GM19025 (cell line): ENCODE results near the gene IFIT2.
"Not testable (repeated sequence)": the region's sequence is repeated elsewhere in the genome, so short reads cannot be mapped to it uniquely, and the experiment has no call there.

ENCODE experiments used
- ATAC-seq: cut with Tn5 transposase; IDR thresholded peaks from one replicate; pipeline ENCODE4 v1.9.1; 2021; ENCODE audit warnings: mild to moderate bottlenecking, low read depth, moderate library complexity; ENCODE audit not compliant: unreplicated experiment

Gene IFIT2

DNA sequence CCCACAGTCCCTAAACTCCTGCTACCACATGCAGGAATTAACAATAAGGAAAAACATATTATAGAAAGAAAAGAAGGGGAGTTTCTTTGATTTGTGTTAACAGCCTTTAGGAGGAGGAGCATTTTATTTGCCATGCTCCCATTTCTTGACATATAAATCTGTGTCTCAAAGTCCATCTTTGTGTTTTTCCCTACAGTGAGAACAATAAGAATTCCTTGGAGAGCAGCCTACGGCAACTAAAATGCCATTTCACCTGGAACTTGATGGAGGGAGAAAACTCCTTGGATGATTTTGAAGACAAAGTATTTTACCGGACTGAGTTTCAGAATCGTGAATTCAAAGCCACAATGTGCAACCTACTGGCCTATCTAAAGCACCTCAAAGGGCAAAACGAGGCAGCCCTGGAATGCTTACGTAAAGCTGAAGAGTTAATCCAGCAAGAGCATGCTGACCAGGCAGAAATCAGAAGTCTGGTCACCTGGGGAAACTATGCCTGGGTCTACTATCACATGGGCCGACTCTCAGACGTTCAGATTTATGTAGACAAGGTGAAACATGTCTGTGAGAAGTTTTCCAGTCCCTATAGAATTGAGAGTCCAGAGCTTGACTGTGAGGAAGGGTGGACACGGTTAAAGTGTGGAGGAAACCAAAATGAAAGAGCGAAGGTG, 4.1 kb downstream of the IFIT2 start:
- no peak for ATAC-seq

DNA sequence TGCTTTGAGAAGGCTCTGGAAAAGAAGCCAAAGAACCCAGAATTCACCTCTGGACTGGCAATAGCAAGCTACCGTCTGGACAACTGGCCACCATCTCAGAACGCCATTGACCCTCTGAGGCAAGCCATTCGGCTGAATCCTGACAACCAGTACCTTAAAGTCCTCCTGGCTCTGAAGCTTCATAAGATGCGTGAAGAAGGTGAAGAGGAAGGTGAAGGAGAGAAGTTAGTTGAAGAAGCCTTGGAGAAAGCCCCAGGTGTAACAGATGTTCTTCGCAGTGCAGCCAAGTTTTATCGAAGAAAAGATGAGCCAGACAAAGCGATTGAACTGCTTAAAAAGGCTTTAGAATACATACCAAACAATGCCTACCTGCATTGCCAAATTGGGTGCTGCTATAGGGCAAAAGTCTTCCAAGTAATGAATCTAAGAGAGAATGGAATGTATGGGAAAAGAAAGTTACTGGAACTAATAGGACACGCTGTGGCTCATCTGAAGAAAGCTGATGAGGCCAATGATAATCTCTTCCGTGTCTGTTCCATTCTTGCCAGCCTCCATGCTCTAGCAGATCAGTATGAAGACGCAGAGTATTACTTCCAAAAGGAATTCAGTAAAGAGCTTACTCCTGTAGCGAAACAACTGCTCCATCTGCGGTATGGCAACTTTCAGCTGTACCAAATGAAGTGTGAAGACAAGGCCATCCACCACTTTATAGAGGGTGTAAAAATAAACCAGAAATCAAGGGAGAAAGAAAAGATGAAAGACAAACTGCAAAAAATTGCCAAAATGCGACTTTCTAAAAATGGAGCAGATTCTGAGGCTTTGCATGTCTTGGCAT, 4.8 kb downstream of the IFIT2 start:
- ATAC-seq = no peak

DNA sequence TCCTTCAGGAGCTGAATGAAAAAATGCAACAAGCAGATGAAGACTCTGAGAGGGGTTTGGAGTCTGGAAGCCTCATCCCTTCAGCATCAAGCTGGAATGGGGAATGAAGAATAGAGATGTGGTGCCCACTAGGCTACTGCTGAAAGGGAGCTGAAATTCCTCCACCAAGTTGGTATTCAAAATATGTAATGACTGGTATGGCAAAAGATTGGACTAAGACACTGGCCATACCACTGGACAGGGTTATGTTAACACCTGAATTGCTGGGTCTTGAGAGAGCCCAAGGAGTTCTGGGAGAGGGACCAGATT, 5.4 kb downstream of the IFIT2 start:
- no peak for ATAC-seq

DNA sequence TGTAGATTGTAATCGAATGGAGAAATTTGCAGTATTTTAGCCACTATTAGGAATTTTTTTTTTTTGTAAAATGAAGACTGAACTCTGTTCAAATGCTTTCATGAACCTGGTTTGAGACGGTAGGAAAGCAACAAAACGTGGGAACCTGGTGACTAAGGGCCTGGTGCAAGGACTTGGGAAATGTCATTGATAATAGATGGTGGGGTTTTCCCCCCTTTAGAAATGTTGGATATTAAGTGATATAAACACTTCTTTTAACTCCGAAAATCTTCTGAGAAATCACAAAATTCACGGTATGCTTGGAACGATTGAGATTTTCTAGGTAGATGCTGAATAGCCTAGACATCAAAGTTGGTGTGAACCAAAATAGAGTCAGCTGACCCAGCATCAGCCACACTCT, 6.4 kb downstream of the IFIT2 start:
- ATAC-seq = no peak

DNA sequence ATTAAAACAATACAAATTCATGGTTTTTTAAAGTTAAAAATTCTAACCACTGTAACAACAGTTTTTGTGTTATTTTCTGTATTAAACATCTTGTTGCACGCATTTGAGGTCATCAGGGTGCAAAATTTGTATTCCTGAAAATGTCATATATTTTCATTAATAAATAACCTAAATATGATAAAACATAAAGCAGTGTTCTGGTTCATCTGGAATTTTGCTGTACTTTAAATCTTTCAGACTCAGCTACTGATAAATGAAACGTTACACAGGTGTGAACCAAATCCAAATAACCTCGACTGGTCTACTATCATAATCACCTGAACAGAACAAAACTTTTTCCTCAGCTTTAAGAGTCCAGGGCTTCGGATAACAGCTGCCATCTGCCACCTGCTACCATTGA, 6.9 kb downstream of the IFIT2 start:
- no peak for ATAC-seq

DNA sequence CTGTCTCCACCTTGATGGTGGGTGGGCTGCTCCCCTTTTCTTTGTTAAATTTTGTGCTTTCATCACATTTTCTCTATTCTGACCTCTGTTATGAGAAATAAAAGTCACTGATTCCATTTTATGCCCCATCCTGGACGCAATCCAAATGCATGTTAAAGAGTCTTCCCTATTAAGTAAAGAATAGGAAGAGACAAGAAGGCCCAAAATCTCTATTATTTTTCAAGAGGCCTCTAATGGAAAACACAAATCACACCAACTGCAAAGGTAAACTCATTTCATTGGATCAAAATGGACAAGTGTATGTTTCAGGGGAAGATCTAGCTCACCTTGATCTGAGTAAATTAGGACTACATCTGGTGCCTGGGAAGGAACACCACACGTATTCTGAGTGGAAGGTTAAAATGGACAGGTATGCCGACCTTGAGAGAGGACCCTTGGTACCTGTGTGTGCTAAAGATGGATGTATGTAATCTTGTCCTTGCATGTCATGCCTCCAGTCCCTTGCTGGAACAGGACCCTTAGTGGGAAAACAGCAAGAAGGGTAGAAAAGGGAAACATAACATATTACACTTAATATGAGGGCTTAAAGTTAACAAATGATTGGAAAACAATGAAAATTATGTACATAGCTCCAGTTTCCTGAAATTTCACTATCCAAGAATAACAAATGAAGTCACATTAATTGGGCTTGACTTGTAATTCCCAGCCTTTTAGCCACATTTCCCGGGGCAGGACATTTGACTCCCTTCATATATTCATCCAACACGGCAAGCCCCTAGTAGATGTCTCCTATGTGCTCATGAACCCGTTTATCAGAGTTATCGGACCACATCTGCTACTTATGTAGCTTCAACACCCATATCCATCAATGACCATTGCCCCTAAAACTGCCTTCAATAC, 7.6 kb downstream of the IFIT2 start:
- ATAC-seq = no peak

DNA sequence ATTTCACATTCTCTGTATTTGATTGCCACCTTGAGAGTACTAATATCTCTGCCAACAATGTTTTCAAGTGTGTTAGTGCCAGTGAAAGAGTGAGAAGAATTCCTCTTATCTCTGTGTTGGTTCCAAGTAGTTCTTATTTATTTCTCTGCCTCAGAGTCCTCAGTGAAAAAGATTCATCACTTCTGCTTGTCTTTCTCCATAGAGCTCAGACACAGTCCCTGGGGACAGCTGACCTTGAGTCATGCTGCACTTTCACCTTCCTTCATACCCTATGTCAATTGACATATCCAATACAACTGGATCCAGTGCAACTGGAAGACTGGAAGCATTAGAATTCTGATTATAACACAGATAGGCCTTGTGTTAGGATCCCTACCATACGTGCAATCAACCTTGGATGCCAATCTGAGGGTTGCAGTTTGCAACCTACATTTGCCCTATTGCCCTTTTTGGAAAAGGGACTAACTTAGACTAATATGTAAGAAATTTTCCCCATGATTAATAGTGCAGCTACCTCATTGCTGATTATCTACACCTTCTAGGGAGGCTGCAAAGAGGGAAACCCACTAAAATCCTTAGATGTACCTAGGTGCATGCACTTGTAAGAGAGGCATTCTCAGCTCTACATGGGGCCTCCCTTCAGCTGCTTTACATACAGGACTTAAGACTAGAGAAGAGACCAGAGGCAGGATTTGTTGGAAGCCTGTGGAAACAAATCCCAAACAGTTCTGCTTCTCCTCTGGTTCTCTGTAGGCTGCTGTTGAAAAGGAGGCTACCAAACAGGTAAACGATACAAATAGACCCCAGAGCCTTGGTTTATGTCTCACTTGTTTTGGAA, 8.4 kb downstream of the IFIT2 start:
- no peak for ATAC-seq

DNA sequence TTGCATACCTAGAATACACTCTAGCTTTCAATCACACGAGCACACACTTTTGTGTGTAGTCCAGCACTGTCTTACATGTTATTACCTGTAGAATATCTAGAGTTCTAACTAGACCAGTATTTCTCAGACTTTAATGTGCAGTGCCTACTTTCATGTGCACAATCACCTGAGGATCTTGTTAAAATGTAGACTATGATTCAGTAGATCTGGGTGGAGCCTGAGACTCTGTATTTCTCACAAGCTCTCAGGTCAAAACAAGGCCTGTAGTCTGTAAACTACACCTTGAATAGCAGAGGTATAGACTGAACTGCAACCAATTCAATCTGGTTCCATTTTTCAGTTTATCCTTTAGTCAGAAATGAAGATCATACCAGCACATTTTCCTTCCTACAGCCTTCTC, 11.1 kb downstream of the IFIT2 start:
- no peak for ATAC-seq

DNA sequence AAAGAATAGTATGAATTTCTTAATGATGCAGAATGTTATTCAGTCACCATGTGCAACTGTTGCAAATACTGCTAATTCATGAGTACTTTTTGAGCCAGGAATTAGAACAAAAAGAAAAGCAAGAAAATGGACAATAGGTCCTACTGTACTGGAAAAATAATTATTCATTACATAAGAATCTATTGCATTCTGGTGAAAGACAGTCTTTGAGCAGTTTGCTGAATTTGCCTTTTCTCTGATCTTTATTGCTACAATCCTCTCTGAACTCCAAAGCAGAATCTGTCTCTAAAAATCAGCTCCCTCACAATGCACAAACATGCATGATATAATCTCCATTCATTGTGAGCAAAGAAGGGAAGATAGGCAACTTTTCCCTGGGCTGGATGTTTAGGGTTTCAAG, 12.8 kb downstream of the IFIT2 start:
- ATAC-seq = no peak

DNA sequence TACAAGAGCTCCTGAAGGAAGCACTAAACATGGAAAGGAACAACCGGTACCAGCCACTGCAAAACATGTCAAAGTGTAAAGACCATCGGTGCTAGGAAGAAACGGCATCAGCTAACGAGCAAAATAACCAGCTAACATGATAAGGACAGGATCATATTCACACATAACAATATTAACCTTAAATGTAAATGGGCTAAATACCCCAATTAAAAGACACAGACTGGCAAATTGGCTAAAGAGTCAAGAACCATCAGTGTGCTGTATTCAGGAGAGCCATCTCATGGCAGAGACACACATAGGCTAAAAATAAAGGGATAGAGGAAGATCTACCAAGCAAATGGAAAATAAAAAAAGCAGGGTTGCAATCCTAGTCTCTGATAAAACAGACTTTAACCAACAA, 16.2 kb downstream of the IFIT2 start:
- not testable (repeated sequence) for ATAC-seq

DNA sequence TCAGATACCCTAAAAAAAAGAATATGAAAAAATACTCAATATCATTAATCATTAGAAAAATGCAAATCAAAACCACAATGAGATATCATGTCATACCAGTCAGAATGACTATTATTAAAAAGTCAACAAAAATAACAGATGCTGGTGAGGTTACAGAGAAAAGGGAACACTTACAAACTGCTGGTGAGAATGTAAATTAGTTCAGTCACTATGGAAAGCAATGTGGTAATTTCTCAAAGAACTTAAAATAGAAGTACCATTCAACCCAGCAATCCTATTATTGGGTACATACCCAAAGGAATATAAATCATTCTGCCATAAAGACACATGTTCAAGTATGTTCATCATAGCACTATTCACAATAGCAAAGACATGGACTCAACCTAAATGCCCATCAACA, 23.2 kb downstream of the IFIT2 start:
- ATAC-seq = not testable (repeated sequence)

DNA sequence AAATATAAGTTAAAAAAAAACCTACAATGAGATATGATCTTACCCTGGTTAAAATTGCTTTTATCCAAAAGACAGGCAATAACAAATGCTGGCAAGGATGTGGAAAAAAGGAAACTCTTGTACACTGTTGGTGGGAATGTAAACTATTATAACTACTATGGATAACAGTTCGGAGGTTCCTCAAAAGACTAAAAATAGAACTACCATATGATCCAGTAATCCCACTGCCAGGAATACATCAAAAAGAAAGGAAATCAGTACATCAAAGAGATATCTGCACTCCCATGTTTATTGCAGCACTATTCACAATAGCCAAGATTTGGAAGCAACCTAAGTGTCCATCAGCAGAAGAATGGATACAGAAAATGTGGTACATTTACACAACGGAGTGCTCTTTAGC, 24.0 kb downstream of the IFIT2 start:
- not testable (repeated sequence) for ATAC-seq

DNA sequence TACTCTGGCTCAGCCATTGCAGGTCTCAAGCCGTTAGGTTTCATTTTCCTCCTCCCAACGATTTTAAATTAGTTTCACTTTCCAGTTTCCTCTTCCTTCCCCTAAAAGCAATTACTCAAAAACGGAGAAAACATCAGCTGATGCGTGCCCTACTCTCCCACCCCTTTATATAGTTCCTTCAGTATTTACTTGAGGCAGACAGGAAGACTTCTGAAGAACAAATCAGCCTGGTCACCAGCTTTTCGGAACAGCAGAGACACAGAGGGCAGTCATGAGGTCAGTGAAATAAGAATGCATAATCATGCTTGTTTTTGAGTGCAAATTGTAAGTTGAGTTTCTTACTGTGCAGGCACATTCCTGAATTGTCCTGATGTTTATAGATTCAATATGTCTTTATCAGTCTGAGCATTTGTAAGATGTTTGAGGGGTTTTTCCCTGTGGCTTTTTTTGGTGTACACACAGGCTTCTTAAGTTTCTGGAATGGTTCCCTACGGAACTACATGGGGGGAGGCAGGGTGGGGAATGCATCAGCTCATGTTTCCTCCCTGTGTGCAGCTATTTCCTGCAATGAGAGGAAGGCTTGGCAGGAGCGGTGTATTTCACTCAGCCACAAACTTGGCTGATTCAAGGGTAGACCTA, 26.1 kb downstream of the IFIT2 start, which contains the start of gene IFIT3:
Gene IFIT3 (plus strand): TSS at position 195 of the 639 bp plus-strand sequence. CDS start 77 bp downstream, at position 272.
- no peak for ATAC-seq

DNA sequence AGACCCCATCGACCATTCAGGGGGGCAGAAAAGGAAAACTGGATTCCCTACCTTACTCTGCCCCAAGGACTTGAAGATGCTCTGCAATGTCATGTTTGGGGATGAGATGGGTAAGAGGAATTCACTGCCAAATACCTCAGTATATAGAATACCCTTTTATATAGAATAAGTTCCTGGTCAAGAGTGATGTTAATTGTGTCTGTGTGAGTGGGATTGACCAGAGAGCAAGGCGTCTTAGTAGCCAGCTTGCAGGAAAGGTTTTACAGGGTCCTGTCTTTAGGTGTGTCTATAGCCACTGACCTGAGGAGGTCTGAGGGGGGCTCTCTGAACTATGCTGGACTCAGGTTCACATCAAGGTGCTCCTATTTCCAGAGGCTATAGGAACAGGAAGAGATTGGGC, 27.3 kb downstream of the IFIT2 start:
- no peak for ATAC-seq

DNA sequence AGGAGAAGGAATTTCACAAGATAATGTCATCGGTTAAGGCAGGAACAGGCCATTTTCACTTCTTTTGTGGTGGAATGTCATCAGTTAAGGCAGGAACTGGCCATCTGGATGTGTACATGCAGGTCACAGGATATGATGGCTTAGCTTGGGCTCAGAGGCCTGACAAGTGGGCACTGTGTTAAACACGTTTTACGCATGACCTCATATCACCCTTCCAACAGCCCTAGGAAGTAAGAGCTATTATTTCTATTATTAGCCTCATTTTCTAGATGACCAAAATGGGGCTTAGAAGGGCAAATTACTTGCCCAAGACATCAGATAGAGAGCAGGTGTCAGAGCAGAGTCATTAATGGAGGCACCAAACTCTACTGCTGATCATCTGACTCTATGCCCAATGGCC, 28.2 kb downstream of the IFIT2 start:
- ATAC-seq = not testable (repeated sequence)

DNA sequence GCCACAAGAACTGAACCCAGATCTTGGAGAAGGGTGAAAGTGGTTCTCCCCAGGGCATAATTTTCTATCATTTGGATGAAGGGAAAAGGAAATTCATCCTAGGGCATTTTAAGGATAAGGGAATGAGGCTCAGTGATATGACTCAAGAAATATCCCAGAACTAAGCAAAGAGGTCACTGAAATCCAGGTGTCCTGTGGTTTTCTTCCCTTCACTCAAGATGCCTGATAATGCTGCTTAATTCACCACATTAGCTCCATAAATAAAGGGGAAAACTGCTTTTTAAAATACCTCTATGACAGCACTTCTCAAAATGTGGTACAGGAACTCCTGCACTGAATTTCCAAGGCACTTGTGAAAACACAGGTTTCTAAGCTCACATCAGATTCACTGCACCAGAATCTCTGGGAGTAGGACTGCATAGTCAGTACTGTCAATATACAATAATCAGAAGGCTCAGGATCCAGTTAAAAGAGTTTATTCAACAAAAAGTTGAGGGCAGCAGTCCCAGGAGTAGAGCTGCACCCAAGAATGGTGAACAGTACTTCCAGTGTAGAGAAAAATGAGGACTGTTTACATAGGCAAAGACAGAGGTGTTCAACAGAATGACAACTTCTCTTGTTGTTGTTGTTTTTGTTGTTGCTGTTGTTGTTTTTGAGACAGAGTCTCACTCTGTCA, 28.8 kb downstream of the IFIT2 start:
- ATAC-seq = no peak

DNA sequence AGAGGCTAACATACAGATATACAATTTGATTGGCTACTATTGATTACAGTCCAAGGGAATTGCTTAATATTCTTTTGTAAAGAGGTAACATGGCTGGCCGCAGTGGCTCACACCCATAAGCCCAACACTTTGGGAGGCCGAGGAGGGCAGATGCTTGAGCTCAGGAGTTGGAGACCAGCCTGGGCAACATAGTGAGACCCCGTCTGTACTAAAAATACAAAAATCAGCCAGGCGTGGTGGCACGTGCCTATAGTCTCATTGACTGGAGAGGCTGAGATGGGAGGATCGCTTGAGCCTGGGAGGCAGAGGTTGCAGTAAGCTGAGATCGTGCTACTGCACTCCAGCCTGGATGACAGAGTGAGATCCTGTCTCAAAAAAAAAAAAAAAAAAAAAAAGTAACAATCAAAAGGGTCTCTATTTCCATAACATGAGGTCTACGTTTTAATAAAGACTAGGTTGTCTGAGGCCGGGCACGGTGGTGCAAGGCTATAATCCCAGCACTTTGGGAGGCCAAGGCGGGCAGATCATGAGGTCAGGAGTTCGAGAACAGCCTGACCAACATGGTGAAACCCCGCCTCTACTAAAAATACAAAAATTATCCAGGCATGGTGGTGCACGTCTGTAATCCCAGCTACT, 29.8 kb downstream of the IFIT2 start:
- ATAC-seq = not testable (repeated sequence)

DNA sequence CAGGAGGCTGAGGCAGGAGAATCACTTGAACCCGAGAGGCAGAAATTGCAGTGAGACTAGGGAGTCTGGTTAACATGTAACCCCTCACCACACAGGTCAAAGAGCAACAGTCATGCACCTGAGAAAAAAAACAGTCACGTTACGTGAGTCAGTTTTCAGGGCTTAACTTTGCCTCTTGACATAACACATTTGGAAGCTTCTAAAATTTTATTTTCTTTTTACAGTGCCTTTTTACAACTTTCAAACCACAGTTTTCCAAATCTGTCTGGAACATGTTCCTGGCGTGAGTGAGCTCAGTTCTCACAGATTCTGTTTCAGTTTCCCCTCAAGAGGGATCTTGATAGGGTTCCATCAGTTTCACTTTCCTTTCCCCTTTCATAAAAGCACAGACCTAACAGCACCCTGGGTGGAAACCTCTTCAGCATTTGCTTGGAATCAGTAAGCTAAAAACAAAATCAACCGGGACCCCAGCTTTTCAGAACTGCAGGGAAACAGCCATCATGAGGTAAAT, 30.3 kb downstream of the IFIT2 start:
- ATAC-seq = peak; percentile 33

DNA sequence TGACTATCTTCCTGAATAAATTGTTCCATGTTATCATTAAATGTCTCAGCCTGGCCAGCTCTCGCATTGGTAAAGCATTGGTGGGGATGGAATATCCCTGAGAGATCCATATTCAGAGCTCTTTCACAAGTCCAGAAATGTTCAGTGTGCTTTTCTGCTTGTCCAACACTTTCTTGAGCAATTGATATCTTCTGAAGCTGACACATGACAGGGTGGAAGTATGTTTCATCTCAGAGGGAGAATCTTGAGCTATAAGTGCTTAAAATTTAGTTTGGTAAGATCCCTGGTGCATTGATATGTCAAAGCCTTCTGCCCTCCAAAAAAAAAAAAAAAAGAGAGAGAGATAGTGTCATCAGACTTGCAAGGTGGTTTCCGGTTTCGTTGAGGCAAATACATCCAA, 33.4 kb downstream of the IFIT2 start:
- ATAC-seq = no peak
